ENCODE measurements around the gene NIPAL3. TPM values are rescaled to one million over a fixed set of nuclear protein-coding genes. Genes with fewer than 3 reads are reported as not detected.
"Not testable (repeated sequence)": the region's sequence is repeated elsewhere in the genome, so short reads cannot be mapped to it uniquely, and the experiment has no call there.

NIPAL3 gene
- total and polyA plus RNA-seq, 9 donors, result 4.4 to 22.3 (median 13.1) TPM

DNA sequence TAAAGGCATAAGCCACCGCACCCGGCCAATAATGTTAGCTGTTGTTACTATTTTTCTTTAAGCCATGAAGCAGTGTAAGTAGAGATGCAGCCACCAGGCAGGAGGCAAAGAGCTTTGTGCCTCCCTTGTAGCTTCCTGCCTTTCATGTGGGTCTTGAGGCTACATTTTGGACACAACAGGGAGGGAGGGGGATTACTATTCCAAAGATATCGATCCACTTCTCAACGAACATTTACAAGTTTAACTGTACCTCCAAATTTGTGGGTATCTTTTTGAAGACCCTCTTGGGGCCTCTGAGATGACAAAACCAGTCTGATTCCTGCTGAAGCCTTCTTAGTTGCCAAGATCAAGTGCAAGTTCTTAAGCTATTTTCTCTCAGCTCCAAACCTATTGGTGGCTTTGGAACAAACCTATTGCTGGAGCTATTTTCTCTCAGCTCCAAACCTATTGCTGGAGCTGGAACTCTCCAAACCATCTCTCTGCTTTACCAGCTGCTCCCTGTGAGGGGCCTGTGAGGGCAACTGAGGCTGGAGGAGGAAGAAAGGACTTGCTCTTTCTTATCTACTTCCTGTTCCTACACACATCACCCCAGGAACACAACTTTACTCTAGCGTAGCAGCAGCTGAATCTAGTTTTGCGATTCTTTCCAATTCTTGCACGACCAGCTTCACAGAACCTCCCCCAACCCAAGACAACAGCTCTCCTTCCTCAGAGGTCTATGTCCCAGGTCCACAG is 70.9 kb downstream of the NIPAL3 start:
- no peak for TF ChIP-seq EP300 (IDR thresholded peaks at IDR 0.05)
- intact Hi-C loops (cut with DNase I), result no loop called here
- no peak for DNase-seq
- Histone ChIP-seq H3K4me3 (no peak overlapping the region), H3K27me3 (no peaks in the 10 kb centered on the region), H3K4me1 (ENCODE audit: insufficient read depth) (no peaks in the 10 kb centered on the region), H3K27ac (no peak overlapping the region), H3K9me3 (peaks cover 0 to 10% of the 10 kb centered on the region in 2 donors), H3K36me3 (no peaks in the 10 kb centered on the region)
- 70 to 82% (median 70%) methylated on average over 7 of the region's 7 CpGs for WGBS, 3 donors

DNA sequence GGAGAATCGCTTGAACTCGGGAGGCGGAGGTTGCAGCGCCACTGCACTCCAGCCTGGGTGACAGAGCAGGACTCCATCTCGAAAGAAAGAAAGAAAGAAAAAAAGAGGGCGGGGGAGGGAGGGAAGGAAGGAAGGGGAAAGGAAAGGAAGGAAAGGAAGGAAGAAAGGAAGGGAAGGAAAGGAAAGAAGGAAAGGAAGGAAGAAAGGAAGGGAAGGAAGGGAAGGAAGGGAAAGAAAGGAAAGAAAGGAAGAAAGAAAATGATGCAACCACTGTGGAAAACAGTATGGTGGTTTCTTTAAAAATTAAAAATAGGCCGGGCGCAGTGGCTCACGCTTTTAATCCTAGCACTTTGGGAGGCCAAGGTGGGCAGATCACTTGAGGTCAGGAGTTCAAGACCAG is 71.9 kb downstream of the NIPAL3 start:
- TF ChIP-seq POLR2A (IDR thresholded peaks at IDR 0.05), result no peak
- no peak for TF ChIP-seq EP300 (IDR thresholded peaks at IDR 0.05)
- TF ChIP-seq, protein P1, sequence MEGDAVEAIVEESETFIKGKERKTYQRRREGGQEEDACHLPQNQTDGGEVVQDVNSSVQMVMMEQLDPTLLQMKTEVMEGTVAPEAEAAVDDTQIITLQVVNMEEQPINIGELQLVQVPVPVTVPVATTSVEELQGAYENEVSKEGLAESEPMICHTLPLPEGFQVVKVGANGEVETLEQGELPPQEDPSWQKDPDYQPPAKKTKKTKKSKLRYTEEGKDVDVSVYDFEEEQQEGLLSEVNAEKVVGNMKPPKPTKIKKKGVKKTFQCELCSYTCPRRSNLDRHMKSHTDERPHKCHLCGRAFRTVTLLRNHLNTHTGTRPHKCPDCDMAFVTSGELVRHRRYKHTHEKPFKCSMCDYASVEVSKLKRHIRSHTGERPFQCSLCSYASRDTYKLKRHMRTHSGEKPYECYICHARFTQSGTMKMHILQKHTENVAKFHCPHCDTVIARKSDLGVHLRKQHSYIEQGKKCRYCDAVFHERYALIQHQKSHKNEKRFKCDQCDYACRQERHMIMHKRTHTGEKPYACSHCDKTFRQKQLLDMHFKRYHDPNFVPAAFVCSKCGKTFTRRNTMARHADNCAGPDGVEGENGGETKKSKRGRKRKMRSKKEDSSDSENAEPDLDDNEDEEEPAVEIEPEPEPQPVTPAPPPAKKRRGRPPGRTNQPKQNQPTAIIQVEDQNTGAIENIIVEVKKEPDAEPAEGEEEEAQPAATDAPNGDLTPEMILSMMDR (IDR thresholded peaks at IDR 0.05), result no peak
- DNase-seq, result no peak
- no peaks in the 10 kb centered on the region for H3K4me1 ChIP-seq (ENCODE audit: insufficient read depth)
- WGBS, 3 donors, result 88 to 92% (median 92%) methylated on average over 9 of the region's 9 CpGs
- no peaks in the 10 kb centered on the region for H3K36me3 ChIP-seq
- no peaks in the 10 kb centered on the region for H3K27me3 ChIP-seq
- H3K27ac ChIP-seq, result no peak overlapping the region
- intact Hi-C loops (cut with DNase I), result no loop called here
- peaks cover 0 to 10% of the 10 kb centered on the region in 2 donors for H3K9me3 ChIP-seq
- no peak overlapping the region for H3K4me3 ChIP-seq

DNA sequence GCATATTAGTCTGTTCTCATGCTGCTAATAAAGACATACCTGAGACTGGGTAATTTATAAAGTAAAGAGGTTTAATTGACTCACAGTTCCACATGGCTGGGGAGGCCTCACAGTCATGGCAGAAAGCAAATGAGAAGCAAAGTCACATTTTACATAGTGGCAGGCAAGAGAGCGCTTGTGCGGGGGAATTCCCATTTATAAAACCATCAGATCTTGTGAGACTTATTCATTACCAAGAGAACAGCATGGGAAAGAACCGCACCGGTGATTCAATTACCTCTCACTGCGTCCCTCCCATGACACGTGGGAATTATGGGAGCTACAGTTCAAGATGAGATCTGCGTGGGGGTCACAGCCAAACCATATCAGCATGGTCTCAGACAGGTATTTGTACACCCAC is 72.6 kb downstream of the NIPAL3 start:
- H3K36me3 ChIP-seq; H3K9me3 ChIP-seq; H3K4me3 ChIP-seq; H3K4me1 ChIP-seq (ENCODE audit: insufficient read depth); H3K27me3 ChIP-seq; intact Hi-C loops (cut with DNase I); H3K27ac ChIP-seq; DNase-seq: not testable (repeated sequence)
- WGBS, 3 donors, result 88 to 90% (median 88%) methylated on average over 7 of the region's 7 CpGs

DNA sequence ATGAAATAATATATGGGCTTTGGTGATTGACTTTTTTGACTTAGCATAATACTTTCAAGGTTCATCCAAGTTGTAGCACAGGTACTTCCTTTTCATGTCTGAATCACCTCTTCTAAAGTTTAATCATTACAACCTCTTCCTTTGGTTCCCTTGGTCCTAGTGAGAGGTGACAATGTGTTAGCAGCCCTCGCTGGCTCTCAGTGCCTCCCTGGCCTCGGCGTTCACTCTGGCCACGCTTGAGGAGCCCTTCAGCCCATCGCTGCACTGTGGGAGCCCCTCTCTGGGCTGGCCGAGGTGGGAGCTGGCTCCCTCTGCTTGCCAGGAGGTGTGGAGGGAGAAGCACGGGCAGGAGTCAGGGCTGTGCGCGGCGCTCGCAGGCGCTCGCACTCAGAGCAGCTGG is 74.1 kb downstream of the NIPAL3 start:
- Histone ChIP-seq H3K4me3 (no peak overlapping the region), H3K27ac (no peak overlapping the region), H3K36me3 (no peaks in the 10 kb centered on the region), H3K9me3 (peaks cover 0 to 10% of the 10 kb centered on the region in 2 donors), H3K27me3 (no peaks in the 10 kb centered on the region), H3K4me1 (ENCODE audit: insufficient read depth) (no peaks in the 10 kb centered on the region)
- WGBS, 3 donors, result 93 to 95% (median 94%) methylated on average over 13 of the region's 13 CpGs
- DNase-seq, result no peak
- intact Hi-C loops (cut with DNase I), result no loop called here
- no peak for TF ChIP-seq POLR2A (IDR thresholded peaks at IDR 0.05)
- no peak for TF ChIP-seq EP300 (IDR thresholded peaks at IDR 0.05)
- TF ChIP-seq, protein P1 (IDR thresholded peaks at IDR 0.05), result no peak

DNA sequence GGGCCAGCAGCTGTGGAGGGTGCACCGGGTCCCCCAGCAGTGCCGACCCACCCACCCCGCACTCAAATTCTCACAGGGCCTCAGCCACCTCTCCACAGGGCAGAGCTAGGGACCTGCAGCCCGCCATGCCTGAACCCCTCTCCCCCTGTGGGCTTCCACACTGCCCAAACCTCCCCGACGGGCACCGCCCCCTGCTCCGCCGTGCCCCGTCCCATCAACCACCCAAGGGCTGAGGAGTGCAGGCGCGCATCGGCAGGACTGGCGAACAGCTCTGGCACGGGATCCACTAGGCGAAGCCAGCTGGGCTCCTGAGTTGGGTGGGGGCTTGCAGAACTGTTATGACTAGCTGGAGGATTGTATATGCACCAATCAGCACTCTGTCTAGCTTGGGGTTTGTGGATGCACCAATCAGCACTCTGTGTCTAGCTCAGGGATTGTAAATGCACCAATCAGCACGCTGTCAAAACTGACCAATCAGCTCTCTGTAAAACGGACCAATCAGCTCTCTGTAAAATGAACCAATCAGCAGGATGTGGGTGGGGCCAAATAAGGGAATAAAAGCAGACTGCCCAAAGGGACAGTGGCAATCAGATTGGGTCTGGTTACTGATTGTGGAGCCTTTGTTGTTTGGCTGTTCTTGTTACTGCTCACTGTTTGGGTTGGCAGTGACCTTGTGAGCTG is 74.6 kb downstream of the NIPAL3 start:
- Histone ChIP-seq H3K9me3 (peaks cover 0 to 10% of the 10 kb centered on the region in 2 donors), H3K4me1 (ENCODE audit: insufficient read depth) (no peaks in the 10 kb centered on the region), H3K27me3 (no peaks in the 10 kb centered on the region), H3K4me3 (no peak overlapping the region), H3K27ac (no peak overlapping the region), H3K36me3 (no peaks in the 10 kb centered on the region)
- WGBS, 3 donors, result 96 to 99% (median 96%) methylated on average over 15 to 18 of the region's 18 CpGs
- intact Hi-C loops (cut with DNase I), result no loop called here
- TF ChIP-seq POLR2A (IDR thresholded peaks at IDR 0.05), result no peak
- TF ChIP-seq, protein P1 (IDR thresholded peaks at IDR 0.05), result no peak
- no peak for TF ChIP-seq EP300 (IDR thresholded peaks at IDR 0.05)
- no peak for DNase-seq
